HG02884 (cell line): ENCODE data around the gene GSDME.

Source experiments
- ATAC-seq: cut with Tn5 transposase; IDR thresholded peaks from one replicate; pipeline ENCODE4 v1.9.1; 2021; ENCODE audit warnings: mild to moderate bottlenecking, moderate library complexity; ENCODE audit not compliant: unreplicated experiment

The GSDME gene

DNA sequence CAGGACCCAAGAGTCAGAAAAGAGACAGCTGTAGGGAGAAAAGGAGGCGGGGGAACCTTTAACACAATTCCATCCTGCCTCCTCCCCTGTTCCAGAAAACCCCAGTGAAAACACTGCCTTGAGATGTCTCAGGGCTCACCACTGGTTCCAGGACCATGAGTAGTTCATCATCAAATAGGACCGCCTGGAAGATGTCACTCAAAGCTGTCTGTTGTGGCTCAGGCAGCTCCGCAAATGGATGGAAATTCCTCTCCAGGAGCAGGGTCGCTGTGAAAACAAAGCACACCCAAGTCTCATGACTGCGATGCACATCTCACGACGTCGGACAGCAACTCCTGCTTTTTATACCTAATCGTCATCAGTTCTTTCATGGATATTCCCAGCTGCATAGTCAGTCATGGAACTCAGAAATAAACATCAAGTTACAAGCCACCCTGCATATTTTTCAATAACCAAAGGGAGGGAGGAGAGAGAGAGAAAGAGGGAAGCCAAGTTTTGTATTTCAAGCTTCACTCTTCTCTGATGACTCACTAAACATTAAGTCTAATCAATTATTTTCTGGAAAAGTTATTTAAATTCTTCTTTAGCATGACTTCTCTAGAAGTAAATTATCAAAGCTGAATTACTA is 49.2 kb downstream of the GSDME start:
- ATAC-seq: no peak

DNA sequence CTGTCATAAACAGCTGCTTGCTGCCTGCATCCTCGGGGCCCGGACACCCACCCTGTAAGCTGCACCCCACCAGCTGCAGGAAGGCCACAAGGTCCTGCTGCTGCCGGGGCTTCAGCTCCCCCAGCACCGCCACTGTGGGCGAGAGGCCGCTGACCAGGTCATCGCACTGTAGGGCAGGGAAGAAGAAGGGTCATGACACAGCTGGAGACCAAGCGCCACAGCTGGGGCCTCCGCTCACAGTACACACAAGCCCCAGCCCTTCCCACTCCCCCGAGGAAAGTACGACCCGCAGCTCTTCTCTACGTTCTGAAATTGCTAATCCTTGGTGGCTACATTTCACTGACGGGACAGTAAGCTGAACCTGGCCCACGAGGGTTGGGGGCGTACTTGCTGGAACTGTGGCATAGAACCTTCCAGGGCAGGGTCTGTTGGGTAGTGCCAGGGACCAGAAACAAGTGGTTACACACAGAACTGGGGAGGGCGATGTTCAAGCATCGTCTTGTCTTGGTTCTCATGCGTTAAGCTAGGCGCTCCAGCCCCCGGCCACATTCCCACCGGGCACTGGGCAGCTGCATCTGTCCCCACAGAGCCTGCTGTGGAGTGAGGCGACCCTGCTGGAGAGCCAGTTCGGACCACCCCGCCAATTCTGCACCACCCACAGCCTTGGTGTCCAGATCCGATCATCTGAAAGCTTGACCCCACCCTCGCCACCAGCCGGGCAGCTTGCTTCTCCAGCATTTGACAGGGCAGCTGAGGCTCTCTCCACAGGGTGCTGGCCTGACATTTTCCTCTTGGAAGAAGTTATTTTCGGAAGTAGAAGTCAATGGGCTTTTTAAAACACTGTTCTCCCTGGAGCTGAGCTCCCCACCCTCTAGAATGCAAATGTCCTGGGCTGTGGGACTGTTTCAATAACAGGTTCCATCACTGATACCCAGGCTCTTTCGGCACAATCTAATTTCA is 50.8 kb downstream of the GSDME start:
- no peak for ATAC-seq

DNA sequence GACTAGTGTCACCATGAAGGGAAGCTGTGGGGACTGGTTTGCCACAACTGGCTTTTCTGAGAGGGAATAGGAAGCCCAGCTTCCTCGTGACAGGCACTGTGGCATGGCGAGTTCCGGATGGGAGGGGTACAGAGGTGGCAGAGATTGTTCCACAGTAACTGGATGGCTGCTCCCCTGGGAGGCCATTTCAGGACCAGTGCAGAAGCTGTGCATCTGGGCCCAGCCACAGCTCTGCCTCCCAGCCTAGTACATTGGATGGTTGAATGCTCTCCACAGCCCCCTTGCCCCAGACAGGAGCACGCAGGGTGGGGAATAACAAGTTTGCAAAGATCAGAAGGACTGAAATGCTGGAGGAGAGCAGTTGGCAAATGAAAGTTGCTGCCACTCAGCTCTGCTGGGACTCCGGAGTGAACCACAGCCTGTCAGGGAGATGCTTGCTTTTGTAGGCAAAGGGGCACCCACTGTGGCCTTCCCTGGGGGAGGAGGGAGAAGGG is 51.8 kb downstream of the GSDME start:
- ATAC-seq: no peak

DNA sequence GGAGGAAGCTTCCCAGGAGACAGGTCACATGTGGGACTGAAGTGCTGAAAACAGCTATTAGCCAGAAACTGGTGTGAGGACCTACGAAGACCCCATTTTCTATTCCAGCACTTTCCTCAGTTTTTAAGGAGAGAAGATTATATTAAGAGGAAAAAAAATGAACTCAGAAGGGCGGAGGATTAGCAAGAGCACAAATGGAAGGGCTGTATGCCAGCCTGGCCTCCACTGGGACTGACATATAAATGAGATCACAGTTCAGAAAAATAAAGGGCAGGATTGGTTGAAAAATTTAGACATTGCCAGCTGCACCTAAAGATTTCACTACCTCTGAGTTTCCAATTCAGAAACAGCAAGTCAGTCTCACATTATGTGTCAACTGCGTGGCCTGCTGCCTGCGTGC is 53.0 kb downstream of the GSDME start:
- ATAC-seq: no peak

- ATAC-seq: no peak
Observed at GRCh38 chr7:24703296-24703695, 54.0 kb downstream of the GSDME start.

GRCh38 chr7:24702755-24703154 is 54.5 kb downstream of the GSDME start:
- no peak for ATAC-seq

DNA sequence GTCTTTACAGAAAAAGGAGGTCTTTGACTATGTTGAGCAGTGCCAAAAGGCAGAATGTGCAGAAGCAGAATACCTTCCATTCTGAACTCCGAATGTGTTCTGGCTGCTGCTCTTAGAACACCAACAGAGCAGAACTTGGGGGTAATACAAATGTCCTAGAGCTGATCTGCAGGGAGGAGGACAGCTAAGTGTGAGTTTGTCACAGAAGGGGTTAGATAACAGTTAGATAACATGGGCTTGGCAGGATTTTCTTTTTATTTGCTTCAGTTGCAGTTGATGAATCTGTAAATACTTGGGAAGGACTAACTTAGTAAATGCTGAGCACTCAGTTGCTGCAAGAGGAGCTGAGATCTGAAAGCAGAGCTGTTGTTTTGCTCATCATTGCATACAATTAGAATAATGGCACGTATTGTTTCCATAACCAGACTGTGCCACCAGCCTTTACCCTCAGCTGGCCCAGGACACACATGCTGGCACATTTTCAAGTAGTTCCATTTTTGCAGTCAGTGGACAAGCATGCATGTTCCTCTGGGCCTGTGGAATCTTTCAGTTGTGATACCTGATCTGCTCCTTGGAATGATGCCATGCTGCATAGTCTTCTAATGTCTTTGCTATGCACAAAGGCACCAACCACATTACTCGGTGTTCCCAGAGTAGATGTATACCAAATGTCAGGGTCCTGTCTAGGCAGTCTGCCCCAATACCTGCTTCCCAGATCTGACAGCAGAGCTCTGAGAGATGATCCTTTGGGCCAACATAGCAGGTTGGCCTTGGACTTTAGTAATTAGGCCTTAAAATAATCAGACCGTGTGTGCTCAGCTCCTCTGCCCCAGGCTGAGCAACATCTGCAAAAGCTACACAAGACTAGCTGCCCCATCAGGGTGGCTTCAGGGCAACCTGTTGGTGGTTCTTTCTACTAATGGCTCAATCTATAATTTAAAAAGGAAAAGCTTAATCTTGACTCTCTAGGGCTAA is 55.7 kb downstream of the GSDME start:
- no peak for ATAC-seq

DNA sequence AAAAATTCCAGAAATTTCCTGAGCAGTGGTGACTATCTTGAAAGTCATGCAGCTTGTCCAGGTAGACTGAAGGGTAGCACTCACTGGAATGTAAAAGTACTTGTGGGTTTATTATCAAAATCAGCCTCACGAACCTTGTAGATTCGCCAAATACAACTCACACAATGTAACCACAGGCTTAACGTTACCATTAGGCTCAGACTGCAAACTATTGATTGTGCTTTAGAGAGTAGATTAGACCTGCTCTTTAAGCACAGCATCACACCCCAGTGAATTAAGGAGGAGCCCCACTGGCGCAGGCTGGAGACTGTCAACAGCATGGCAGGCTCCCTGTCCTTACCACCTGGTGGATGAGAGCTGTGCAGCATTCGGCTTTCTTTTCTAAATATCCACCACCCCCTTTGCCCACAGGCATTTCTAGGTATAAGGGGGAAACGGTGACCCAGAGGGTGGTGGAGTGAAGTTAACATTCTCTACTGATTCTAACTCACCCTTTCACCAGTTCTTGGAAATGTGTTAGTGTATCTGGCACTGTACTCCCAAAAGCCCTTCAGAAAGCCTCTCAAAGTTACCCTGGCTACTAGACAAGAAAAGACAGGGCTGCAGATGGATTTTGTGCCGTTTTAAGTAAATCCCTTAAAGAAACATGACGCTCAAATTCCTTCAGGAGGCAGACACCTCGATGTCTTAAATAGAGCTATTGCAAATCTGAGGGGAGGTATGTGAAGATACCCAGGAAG is 56.6 kb downstream of the GSDME start:
- ATAC-seq: no peak

GRCh38 chr7:24698531-24699266 is 58.6 kb downstream of the GSDME start:
- no peak for ATAC-seq

DNA sequence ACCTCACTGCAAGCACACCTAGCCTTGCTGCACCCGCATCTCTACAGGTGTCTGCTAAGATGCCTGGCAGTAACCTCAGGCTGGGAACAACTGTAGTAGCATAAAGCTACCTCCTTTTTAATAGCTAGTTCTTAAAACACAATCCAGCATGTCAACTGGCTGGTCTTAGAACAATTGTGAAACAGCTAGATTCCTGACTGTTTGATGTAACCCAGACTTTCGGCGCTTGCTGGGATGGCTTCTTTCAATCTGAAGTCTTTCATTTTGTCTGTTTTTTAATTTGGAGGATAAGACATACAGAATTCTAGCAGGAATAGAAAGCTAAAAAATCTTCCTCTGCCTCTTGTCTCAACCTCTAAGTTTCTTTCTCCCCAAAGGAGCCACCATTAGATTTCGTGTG is 59.8 kb downstream of the GSDME start:
- no peak for ATAC-seq

DNA sequence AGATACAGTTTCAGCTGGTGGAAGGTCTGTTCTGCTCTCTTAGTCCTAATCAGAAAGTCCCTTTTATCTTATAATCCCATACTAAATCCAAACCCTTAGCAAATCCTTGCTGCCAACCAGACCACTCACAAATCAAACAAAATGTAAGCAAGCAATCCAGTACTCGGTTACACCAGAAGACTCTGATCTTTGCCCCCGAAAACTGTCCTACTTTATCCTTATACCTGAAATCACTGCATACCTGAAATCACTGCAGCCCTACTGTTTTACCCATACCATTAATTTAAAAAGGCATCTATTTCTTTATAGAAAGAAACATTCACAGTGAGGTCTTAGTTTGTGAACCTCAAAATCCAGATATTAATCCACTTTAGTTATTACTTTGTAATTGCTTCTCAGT is 64.7 kb downstream of the GSDME start:
- no peak for ATAC-seq

- no peak for ATAC-seq
Observed at GRCh38 chr7:24690251-24690650, 67.0 kb downstream of the GSDME start.

GRCh38 chr7:24685708-24686107 is 71.6 kb downstream of the GSDME start:
- no peak for ATAC-seq

- no peak for ATAC-seq
Observed at GRCh38 chr7:24670782-24671181, 86.5 kb downstream of the GSDME start.

- no peak for ATAC-seq
Observed at GRCh38 chr7:24669971-24670591, 87.2 kb downstream of the GSDME start.

DNA sequence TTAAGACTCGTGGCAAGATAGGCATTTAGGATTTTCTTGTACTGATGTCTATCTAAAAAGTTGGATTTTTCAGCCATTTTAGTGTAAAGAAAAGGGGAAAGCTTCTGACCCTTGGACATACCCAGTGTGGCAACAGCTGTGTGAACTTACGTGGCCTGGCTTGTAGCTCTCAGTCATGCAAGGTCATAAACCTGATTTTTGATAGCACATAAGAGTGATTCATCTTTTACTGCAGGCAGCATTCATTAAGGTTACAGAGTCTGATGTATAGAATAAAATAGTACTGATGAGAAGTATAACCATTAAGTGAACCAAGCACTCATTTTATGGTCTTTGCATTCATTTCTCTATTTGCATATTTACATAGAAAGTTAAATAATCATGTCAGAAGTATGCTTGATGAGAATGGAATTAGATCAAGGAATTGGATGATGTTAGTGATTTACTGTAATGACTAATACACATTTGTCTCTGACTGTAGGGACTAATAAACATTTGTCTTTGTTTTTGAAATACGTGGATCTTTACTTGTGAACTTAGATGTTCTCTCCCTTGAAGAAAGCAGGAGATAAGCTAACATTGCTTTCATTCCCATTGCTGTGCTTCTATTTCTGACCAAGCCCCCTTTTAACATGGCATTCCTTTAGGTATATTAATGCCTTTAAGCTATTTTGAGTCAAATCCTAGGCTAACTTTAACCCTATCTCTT is 88.2 kb downstream of the GSDME start:
- ATAC-seq: no peak

DNA sequence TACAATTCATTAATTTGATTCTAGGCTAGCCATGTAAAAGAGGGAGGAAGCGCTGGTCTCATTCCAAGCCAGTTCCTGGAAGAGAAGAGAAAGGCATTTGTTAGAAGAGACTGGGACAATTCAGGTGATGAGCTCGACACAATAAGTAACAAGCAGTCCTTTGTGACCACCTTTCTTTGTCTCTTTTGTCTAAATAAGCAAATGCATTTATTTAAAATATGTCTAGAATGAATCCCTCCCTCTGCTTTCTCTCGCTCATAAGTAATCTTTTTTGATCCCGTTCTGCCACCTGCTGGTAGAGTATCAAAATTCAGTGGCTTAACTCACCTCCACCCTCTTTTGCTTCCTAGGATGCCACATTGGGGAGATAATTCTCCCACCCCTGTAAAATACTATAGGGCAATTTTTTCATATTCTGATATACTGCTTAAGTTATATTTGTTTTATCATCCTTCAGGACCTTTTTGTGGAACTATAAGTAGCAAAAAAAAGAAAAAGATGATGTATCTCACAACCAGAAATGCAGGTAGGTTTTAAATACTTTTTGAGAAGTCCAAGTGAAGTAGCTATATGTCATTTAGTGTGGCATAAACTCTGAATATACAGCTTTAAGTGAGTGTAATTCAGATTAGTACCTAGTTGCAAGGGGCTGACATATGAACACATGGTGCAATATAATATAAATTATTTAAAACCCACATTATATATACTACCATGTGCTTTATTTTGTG is 91.5 kb downstream of the GSDME start:
- no peak for ATAC-seq

- ATAC-seq: no peak
Observed at GRCh38 chr7:24660546-24660945, 96.7 kb downstream of the GSDME start.
